MCF 10A (cell line): ENCODE data around the gene CACNA2D4. TPM values are rescaled to one million over a fixed set of nuclear protein-coding genes. Genes with fewer than 3 reads are reported as not detected.

Source experiments
- BruUV-seq: library from RNA; stranded (reverse); fragments of 400-500 nt; replicated peaks from 2 replicates; lab custom pipeline; 2021; lab: Mats Ljungman, UMichigan
- CTCF ChIA-PET: fragments of 300-600 bp; sonication (Branson Sonifier 250); formaldehyde crosslinking; extraction: SDS; loops from one replicate; lab custom pipeline; 2021; ENCODE audit warnings: antibody characterized with exemption, inconsistent platforms; lab: Yijun Ruan, JAX
- POLR2A ChIA-PET: fragments of 300-600, 350-650 bp; sonication (Branson Sonifier 250); formaldehyde crosslinking; extraction: SDS; loops from one replicate; lab custom pipeline; 2020; ENCODE audit warnings: antibody characterized with exemption, inconsistent platforms; lab: Yijun Ruan, JAX
- DNase-seq: peaks from one replicate; pipeline ENCODE4 v3.0.0-alpha.2; 2018; ENCODE audit not compliant: unreplicated experiment
- H3K27ac Mint-ChIP-seq: one replicate; pipeline ENCODE4 v1.8.0; 2022; ENCODE audit warnings: mild to moderate bottlenecking, low read depth, mixed read lengths; ENCODE audit not compliant: unreplicated experiment
- H3K27me3 Mint-ChIP-seq: one replicate; pipeline ENCODE4 v1.8.0; 2022; ENCODE audit warnings: mixed read lengths; ENCODE audit not compliant: insufficient read depth, unreplicated experiment
- H3K36me3 Mint-ChIP-seq: one replicate; pipeline ENCODE4 v1.8.0; 2022; ENCODE audit warnings: mild to moderate bottlenecking, moderate library complexity, mixed read lengths; ENCODE audit not compliant: insufficient read depth, unreplicated experiment
- H3K4me1 Mint-ChIP-seq: one replicate; pipeline ENCODE4 v1.8.0; 2022; ENCODE audit warnings: mixed read lengths; ENCODE audit not compliant: insufficient read depth, unreplicated experiment
- H3K4me3 Mint-ChIP-seq: one replicate; pipeline ENCODE4 v1.8.0; 2022; ENCODE audit warnings: mild to moderate bottlenecking, moderate library complexity, mixed read lengths; ENCODE audit not compliant: unreplicated experiment
- H3K9me3 Mint-ChIP-seq: one replicate; pipeline ENCODE4 v1.8.0; 2022; ENCODE audit warnings: mixed read lengths; ENCODE audit not compliant: unreplicated experiment
- CTCF ChIP-seq: fragments of 200-600 bp; IDR thresholded peaks from one replicate; pipeline ENCODE4 v1.8.0; 2022; ENCODE audit warnings: antibody characterized with exemption, mild to moderate bottlenecking; ENCODE audit not compliant: unreplicated experiment
- intact Hi-C: fragments of 100-400 bp; cut with micrococcal nuclease; formaldehyde crosslinking; loops from 2 replicates; pipeline ENCODE4 v1.14.1; 2022
- total RNA-seq: library from RNA; stranded (reverse); gene quantifications from 2 replicates; pipeline ENCODE4 v1.2.3, GENCODE V29; 2022

Gene CACNA2D4
- total RNA-seq, 1 experiment from 2014 or later = not detected

GRCh38 chr12:1822699-1823098 lies 95.8 kb downstream of the CACNA2D4 start:
- CTCF ChIA-PET = no interaction called here

GRCh38 chr12:1821805-1822204 lies 96.6 kb downstream of the CACNA2D4 start:
- POLR2A ChIA-PET = no interaction called here
- CTCF ChIA-PET = interaction anchor here (0.6 to 1.0 kb wide), 3 partner anchors 36 to 843 kb away, joined by 3 read pairs; no protein-coding TSS in a partner anchor
- Mint-ChIP-seq H3K4me1 (no peaks in the 10 kb centered on the region), H3K9me3 (no peaks in the 10 kb centered on the region), H3K36me3 (no peaks in the 10 kb centered on the region), H3K4me3 (no peak overlapping the region), H3K27ac (no peak overlapping the region), H3K27me3 (peaks cover 54% of the 10 kb centered on the region)
- no peak for TF ChIP-seq CTCF
- BruUV-seq = no TSS peak
- DNase-seq = no peak
- intact Hi-C loops = no loop called here

More at GRCh38 chr12:1822699-1823098, 95.8 kb downstream of the CACNA2D4 start:
- Mint-ChIP-seq H3K27ac (no peak overlapping the region), H3K36me3 (no peaks in the 10 kb centered on the region), H3K4me3 (no peak overlapping the region), H3K27me3 (peaks cover 62% of the 10 kb centered on the region), H3K9me3 (no peaks in the 10 kb centered on the region), H3K4me1 (no peaks in the 10 kb centered on the region)
- no peak for DNase-seq
- POLR2A ChIA-PET = no interaction called here
- no TSS peak for BruUV-seq
- TF ChIP-seq CTCF = no peak
- intact Hi-C loops = no loop called here

GRCh38 chr12:1820896-1821291 lies 97.6 kb downstream of the CACNA2D4 start:
- no peaks in the 10 kb centered on the region for H3K4me1 Mint-ChIP-seq
- BruUV-seq = no TSS peak
- H3K27me3 Mint-ChIP-seq = peaks cover 62% of the 10 kb centered on the region
- no peak for DNase-seq
- no peak overlapping the region for H3K4me3 Mint-ChIP-seq
- H3K9me3 Mint-ChIP-seq = no peaks in the 10 kb centered on the region
- intact Hi-C loops = no loop called here
- ChIA-PET CTCF (no interaction called here), POLR2A (no interaction called here)
- H3K36me3 Mint-ChIP-seq = no peaks in the 10 kb centered on the region
- H3K27ac Mint-ChIP-seq = no peak overlapping the region
- TF ChIP-seq CTCF = no peak

- H3K4me3 Mint-ChIP-seq = no peak within 1 kb of the TSS
- no peak for TF ChIP-seq CTCF
- DNase-seq = no peak
- no TSS peak for BruUV-seq
- no peaks in the 10 kb centered on the region for H3K9me3 Mint-ChIP-seq
- H3K36me3 Mint-ChIP-seq = no peaks in the 10 kb centered on the region
- intact Hi-C loops = no loop called here
- no peaks in the 10 kb centered on the region for H3K4me1 Mint-ChIP-seq
- POLR2A ChIA-PET = no interaction called here
- no peak within 1 kb of the TSS for H3K27ac Mint-ChIP-seq
- peaks cover 67% of the 10 kb centered on the region for H3K27me3 Mint-ChIP-seq
- CTCF ChIA-PET = no interaction called here
Measured at GRCh38 chr12:1820191-1820895, 98.1 kb downstream of the CACNA2D4 start, which contains the start of gene LRTM2. LRTM2 (plus strand) TSS chr12:1820565; CDS start chr12:1828149, 7,584 bp downstream.
